Fibroblast of pulmonary artery (primary cell): ENCODE data around the gene TFAP2A.

Source experiments
- DNase-seq: peaks from one replicate; pipeline ENCODE4 v3.0.0-alpha.2; 2010; ENCODE audit warnings: low read depth
- H3K4me3 ChIP-seq: replicated peaks from 2 replicates; pipeline ENCODE4 v1.5.1; 2011; ENCODE audit warnings: low read depth, mild to moderate bottlenecking, control low read depth, low read length, moderate library complexity
- TF ChIP-seq, protein P1 (sequence below): IDR thresholded peaks from 2 replicates; pipeline ENCODE4 v1.5.1; 2011; ENCODE audit warnings: mild to moderate bottlenecking, control low read depth, low read length, inconsistent platforms; ENCODE audit errors: missing control alignments

TFAP2A gene

DNA sequence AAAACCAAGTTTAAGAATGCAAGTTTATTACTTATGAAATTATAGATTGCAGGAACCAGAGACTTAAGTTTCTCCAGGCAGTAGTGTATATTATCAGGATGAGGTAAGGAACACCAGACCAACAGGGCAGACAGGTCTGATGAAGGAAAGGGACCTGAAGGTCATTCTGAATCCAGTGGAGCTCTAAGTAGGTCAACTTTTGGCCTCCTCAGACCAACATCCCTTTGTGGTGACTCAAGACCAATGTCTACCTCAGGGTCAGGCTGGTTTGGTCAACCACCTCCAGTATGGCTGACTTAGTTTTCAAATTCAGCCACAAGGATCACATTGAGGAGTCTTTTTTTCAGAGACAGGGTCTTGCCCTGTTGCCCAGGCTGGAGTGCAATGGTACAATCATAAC, 38.7 kb upstream of the TFAP2A start:
- TF ChIP-seq, protein P1, sequence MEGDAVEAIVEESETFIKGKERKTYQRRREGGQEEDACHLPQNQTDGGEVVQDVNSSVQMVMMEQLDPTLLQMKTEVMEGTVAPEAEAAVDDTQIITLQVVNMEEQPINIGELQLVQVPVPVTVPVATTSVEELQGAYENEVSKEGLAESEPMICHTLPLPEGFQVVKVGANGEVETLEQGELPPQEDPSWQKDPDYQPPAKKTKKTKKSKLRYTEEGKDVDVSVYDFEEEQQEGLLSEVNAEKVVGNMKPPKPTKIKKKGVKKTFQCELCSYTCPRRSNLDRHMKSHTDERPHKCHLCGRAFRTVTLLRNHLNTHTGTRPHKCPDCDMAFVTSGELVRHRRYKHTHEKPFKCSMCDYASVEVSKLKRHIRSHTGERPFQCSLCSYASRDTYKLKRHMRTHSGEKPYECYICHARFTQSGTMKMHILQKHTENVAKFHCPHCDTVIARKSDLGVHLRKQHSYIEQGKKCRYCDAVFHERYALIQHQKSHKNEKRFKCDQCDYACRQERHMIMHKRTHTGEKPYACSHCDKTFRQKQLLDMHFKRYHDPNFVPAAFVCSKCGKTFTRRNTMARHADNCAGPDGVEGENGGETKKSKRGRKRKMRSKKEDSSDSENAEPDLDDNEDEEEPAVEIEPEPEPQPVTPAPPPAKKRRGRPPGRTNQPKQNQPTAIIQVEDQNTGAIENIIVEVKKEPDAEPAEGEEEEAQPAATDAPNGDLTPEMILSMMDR = no peak
- DNase-seq = no peak
- H3K4me3 ChIP-seq = no peak overlapping the region

DNA sequence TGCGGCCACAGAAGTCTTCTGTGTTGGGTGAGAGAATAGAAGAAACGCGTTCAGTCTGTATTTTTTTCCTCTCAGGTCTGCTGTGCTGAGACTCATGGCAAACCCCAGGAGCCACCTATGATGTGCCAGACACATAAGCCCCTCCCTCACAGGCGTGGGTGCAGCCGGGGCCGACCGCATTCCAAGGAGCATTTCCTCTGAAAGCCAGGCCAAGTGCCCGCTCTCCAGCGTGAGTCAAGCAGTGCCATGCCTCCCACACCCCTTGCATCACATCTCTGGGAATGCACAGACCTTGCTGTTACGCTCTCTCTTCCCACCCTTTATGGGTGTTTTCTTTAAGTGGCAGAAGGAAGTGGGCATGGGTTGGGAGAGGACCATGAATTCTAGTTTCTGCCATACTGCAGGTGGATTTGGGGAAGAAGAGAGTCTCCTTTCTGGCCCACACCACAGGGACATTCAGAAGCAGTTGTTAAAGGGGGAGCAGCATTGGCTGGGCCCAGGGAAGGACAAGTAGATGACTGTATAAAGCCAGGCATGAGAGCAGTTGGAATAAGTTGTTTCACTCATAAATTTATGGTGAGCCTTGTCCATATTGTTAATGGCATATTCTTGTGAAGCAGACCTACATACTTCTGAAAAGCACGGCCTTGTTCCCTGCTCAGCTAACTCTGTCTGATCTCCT, 37.1 kb upstream of the TFAP2A start:
- no peak overlapping the region for H3K4me3 ChIP-seq
- peak; percentile 85 for DNase-seq
- TF ChIP-seq, protein P1 = no peak

DNA sequence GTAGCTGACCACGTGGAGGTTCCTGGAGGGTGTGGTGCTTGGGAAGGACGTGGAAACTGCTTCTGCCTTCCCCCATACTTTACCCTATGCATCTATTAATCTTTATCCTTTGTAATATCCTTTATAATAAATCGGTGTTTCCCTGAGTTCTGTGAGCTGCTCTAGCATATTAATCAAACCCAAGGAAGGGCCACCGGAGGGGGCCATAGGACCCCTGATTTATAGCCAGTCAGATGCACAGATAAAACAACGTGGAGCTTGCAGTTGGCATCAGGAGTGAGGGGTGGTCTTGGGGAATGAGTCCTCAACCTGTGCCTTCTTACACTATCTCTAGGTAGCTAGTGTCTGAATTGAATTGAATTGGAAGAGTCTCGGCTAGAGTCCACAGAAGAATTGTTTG, 36.5 kb upstream of the TFAP2A start:
- no peak for DNase-seq
- no peak overlapping the region for H3K4me3 ChIP-seq
- TF ChIP-seq, protein P1 = no peak

DNA sequence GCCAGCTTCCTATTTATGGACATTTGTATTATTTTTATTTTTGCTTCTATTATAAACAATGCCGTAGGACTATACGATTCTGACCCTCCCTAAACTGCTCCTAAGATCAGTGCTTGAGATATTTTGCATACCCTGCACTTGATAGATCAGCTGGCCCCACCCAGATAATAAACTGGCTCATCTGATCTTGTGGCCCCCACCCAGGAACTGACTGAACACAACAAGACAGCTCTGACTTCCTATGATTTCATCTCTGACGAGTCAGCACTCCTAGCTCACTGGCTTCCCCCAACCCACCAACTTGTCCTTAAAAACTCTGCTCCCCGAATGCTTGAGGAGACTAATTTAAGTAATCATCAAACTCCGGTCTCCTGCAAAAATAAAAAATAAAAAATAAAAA, 34.9 kb upstream of the TFAP2A start:
- H3K4me3 ChIP-seq = no peak overlapping the region
- TF ChIP-seq, protein P1 = no peak
- no peak for DNase-seq

DNA sequence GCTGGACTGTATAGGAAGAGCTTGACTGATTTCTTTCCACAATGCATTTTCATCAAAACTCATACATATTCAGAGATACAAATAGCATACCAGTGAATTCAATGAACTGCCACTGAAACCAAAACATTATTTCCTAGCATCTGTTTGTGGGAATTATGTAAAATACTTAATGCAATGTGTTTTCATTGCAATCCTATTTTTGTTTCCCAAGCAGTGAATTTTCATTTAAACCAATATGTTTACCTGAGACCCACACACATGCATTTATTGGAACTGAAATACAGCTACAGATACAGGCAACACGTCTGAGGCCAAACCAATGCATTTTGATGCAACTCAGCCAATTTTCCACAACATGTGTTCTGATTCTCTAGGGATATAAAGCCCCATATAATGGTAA, 33.2 kb upstream of the TFAP2A start:
- TF ChIP-seq, protein P1 = no peak
- DNase-seq = no peak
- no peak overlapping the region for H3K4me3 ChIP-seq

DNA sequence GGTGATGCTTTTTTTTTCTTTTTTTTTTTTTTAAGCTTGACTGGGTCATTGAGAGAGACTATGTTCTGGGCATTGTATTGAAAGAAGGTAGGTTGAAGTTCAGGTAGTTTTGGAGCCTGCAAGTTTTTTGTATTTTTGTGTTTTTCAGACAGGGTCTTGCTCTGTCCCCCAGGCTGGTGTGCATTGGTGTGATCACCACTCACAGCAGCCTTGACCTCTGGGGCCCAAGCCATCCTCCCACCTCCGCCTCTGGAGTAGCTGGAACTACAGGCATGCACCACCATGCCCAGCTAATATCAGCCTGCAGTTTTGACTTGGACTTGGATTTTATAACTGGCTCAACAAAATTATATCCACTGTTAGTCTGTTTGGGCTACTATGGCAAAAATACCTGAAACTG, 31.7 kb upstream of the TFAP2A start:
- H3K4me3 ChIP-seq = no peak overlapping the region
- DNase-seq = no peak
- TF ChIP-seq, protein P1 = no peak

DNA sequence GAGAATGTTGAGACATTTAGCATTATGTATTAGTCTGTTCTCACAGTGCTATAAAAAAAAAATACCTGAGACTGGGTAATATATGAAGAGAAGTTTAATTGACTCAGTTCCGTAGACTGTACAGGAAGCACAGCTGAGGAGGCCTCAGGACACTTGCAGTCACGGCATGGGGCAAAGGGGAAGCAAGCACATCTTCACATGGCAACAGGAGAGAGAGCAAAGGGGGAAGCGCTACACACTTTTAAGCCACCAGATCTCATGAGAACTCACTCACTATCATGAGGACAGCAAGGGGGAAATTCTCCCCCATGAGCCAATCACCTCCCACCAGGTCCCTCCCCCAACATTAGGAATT, 26.8 kb upstream of the TFAP2A start:
- TF ChIP-seq, protein P1 = no peak
- DNase-seq = no peak
- no peak overlapping the region for H3K4me3 ChIP-seq
